GM21786 (cell line): ENCODE data around the gene PRKAG2.
"Not testable (repeated sequence)": the region's sequence is repeated elsewhere in the genome, so short reads cannot be mapped to it uniquely, and the experiment has no call there.

Experiments
- ATAC-seq: cut with Tn5 transposase; IDR thresholded peaks from one replicate; pipeline ENCODE4 v1.9.1; 2021; ENCODE audit not compliant: unreplicated experiment

PRKAG2 gene

DNA sequence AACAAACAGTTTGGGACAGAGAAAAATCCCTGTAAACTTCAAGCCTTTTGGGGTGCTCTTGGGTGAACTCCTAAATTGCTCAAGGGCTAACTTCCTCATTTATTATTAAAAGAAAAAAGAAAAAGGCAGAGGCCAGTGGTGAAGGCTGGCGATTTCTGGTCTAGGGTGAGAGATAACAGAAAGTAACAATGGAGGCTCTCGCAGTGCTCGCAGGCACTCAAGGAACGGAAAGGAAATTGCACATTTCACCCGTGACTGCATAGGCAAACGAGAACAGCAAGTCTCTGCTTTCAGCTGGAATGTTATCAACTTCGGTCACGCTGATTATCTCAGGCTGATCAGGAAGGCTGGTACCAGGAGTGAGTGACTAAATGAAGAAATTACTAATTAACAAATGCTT, 70.7 kb downstream of the PRKAG2 start:
- ATAC-seq, result no peak

DNA sequence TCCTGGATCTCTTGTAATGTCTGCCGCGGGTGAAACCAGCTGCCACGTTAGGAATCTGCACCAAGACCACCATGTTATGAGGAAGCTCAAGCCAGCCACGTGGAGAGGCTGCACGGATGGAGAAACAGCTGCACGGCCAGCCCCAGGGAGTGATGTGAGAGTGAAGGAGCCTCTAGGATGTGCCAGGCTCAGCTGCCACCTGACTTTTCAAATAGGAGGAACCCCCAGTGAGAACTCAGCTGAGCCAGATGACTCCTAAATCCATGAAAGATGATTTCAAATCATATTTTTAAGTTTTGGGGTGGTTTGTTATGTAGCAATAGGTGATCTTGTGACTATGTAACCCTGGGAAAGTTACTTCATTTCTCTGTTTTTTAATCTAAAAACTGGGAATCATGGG, 71.7 kb downstream of the PRKAG2 start:
- no peak for ATAC-seq

DNA sequence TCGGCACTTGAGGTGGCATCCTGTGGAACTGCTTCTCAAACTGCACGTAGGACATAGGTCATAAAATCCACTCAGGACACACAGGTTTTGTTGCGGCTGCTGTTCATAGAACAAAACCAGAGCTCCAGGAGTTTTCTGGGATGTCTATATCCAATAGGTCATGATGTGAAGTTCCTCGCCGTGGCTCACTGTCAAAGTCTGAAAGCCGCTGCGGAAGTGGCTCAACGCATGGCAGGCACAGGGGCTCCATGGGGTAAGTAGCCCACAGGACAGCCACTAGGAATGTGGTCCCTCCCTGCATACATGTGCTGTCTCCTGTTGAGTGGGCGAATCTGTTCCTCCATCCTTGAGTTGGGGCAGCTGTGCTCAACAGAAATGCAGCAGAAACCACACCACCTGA, 72.2 kb downstream of the PRKAG2 start:
- no peak for ATAC-seq

DNA sequence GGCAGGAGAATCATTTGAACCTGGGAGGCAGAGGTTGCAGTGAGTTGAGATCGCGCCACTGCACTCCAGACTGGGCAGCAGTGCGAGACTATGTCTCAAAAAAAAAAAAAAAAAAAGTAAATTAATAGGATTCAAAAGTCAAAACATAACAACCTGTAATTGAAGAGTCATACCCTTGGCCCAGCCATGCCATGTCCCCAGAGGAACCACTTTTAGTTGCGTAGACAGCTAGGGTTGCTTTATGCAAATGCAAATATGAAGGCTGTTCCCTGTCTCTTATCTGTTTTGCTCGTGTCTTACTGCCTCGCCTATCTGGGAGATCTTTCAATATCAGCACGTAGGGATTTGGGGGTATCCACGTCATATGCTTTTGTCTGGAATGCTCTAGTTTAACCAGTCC, 73.1 kb downstream of the PRKAG2 start:
- ATAC-seq, result no peak

DNA sequence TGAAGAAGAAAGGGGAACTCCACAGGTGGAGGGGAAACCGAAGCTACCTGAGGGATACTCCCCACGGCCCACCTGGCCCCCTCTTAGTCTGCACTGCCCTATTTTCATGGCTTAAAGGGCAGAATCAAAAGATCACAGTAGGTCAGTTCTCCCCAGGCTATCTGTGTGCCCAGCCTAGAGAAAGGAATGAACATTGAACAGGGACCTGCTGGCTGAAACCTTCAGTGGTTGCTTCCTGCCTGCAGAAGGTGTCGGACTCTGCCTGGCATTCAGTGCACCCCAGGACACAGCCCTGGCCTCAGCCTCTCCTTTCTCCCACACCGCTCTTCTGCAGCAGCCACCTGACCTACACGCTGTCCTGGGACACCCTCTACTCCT, 74.5 kb downstream of the PRKAG2 start:
- no peak for ATAC-seq

DNA sequence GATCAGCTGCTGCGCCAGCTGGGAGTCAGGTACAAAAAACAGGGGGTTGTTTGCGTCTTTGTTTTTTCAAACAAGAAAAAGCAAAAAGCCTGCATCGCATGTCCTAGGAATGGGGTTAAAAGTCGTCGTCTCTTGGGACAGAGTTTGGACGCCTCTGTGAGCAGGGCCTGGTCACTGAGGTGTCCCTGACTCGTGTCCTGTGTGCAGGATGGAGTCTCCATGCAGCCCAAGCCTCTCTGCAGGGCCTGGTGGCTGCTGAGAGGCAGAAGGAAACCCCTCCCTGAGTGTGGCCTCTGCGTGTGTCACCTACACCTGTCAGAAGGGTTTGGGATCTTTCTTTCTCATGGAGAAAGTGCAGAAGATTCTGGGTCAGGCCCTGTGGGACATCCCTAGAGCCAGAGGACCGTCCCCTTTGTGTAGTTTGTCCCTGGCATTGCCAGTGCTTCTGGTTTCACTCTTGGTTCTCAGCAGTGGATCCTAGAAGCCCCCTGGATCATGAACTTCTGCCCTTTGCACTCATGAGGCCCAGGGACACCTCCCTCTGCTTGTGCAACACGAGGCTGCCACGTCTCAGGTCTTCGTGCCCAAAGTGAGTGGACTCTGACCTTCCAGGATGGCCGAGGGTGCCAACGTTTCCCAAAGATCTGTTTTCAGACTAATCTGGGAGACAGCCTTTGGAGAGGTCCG, 75.0 kb downstream of the PRKAG2 start:
- ATAC-seq, result no peak

DNA sequence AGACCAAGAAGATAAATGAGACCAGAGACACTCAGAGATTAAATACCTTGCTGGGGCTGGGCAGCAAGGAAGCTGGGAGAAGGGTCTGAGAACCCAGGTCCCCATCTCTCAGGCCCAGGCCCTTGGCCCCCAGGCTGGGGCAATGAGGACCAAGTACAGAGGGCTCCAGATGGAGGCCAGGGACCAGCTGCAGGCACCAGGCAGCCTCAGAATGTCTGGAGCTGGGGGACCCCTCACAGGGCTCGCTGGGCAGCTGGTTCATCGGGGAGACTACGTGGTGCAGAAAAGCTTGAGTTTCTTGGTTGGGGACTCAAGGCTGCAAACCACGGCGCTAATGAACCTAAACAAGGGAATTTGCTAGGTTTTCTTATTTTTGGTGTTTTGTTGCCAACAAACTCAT, 75.6 kb downstream of the PRKAG2 start:
- ATAC-seq, result no peak

DNA sequence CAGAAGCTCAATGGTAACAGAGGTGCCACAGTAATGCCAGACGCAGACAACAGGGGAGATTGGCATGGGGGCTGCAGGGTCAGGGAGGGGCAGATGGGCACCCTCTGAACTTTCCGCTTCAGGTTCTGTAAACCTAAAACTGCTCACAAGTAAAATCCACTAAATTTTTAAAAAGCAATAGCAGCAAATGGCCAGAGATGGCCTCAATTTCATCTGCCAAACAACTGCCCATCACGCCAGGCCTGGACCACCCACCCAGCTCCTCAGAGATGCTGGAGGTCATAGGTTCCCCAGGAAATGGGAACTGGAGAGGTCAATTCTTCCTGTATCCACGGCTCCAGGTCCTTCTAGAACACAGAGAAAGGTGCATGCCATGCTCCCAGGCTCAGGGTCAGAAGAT, 76.1 kb downstream of the PRKAG2 start:
- no peak for ATAC-seq

DNA sequence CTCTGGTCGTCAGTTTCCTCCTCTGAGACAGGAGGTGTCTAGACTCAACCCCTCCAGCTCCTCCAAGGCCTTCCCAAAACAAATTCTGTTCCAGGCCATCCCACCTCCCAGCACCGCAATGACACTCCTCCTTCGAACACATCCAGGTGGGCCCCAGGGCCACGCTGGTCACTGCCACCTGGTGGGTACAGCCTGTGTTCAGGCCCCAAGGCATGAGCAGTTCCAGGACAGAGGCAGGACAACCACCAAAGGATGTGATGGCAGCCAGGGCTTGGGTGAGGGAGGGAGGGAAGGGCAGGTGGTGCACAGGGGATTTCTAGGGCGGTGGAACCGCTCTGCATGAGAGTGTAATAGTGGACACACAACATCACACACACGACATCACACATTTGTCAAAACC, 76.5 kb downstream of the PRKAG2 start:
- no peak for ATAC-seq

DNA sequence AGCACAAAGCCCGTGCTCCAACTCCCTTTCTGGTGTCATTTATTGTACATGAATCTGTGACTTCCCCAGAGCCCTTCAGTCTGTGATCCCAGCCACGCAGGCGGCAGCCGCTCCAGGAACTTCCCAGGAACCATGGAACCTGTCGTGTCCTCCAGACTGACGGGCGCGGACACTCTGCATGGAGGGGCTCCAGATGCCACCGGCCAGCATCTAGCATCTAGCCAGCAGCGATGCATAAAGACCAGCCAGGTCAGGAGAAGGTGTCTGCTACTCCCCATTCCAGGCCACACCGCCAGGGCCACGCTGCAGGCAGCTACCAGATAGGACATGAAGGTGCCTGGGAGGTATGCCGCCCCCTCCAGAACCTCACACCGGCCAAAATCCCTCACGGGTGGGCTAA, 77.4 kb downstream of the PRKAG2 start:
- ATAC-seq, result no peak

DNA sequence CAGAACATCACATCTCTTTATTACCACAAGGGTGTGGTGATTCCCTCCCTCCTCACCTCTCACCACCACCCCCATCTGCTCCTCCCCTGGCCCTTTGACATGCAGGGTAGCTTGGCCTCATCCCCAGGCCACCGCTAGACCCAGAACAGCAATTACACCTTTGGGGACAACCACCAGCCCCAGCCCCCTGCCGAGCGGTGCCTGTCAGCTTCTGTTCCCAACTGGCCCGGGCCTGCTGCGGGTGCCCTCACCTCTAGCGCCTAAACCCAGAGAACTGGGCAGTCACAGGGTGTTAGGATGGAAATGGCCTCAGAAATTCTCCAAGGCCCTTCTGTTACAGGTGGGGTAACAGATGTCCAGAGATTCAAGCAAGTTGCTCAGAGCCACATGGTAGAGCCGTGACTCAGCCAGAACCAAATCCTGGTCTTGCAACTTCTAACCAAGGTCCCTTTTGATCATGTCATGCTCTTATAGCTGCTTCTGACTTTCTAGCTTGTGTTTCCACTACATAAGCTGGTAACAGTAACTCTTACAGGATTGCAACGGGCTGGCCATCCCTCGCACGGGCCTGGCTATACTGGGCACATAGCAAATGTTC, 78.0 kb downstream of the PRKAG2 start:
- ATAC-seq, result no peak

DNA sequence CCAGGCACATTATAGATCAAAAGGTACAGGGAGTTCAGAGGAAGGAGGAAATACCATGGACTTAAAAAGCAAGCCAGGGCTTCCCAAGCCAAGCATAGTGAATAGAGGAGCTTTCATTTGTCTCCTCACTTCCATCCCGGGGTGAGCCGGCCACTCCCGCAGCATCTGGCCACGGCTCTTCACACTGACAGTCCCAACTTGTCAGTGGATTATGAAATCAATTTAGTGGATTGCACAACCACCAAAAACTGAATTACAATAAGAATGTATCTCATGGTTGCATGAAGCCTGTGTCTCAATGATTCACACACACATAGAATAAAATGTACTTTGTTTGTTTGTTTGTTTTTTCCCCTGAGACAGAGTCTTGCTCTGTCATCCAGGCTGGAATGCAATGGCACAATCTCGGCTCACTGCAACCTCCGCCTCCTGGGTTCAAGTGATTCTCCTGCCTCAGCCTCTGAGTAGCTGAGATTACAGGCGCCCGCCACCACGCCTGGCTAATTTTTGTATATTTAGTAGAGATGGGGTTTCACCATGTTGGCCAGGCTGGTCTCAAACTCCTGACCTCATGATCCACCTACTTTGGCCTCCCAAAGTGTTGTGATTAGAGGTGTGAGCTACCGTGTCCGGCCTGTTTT, 79.1 kb downstream of the PRKAG2 start:
- not testable (repeated sequence) for ATAC-seq

DNA sequence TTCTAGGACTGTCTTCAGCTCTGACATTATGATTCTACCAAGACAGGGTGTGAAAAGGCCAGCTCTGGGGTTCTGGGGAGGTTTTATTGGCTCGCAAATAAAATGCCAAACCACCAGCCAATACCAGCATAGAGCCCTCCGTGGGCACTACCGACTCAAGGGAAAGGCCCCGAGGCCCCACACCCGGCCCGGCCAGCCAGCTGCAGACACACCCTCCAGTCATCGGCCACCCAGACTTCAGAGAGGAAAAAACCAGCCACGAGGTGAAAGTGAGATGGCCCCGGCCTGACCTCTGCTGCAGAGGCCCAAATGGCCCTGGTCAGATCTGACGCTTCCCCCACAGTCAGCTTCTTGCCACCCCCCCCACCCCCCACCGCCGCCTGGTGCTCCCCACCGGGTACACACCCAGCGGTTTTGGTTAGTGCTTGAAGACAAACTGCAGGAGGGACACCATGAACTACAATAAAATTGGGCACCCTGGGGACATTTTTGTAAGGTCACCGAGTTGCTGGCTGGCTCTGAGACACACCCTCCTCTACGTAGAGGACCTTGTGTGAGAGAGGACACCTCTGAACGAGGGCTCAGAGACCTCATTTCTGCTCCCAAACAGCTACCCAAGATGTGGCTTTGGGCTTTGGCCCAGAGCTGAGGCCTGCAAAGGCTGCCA, 79.9 kb downstream of the PRKAG2 start:
- no peak for ATAC-seq

DNA sequence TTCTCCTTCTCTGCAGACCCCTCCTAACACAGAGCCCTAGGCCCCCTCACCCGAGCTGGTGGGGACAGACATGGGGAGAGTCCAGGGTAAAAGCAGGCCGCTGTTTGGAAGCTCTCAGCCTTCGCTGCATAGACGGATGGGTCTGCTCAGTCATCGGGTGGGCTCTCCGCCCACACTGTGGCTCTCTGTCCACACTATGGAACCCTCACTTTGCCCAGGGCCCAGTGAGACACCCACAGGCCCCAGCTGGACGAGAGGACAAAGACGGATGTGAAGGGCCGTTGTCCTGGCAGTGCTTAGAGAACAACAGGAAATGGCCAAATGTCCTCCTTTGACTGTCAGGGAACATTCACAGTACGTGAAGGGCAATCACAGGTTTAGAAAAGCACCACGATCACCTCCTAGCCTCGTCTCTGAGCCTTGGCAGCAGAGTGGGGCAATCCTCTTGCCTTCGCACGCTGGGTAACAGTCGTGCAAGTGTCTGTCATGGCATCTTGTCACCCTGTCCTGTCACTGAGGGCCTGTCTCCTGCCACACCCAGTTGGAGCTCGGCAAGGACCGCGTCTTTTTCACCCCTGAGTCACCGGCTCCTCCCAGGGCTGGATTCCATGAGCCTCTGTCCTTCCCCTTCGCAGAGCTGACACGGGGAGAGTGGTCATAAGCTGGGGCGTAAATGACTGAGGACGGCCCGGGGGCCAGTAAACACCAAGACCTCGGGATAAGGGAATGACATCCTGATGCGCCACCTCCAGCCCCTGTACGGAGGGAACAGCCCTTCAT, 80.6 kb downstream of the PRKAG2 start:
- no peak for ATAC-seq

DNA sequence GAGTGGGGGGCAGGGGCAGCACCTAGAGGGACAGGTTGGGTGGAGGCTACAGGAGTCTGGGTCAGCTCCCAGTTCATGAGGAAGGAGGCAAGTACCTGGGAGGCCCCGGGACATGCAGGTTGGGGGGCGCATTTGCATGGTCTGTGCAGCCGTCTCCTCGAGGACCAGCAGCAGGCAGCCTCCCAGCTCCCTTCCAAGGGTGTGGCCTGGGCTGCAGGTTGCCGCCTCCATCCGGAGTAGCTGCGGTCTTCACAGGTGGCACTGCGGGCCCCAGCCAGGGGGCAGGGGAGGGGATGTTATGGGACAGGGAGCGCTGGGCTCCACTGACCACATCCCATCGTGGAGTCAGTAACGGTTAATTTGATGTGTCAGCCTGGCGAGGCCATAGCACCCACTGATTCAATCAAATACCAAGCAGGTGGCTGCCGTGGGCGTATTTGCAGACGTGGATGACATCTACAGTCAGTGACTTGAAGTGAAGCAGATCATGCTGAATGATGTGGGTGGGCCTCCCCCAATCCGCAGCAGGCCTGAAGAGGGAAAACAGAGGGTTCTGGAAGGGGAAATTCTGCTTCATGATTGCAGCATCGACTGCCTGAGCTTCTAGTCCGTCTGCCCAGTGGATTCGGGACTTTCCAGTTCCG, 81.6 kb downstream of the PRKAG2 start:
- ATAC-seq, result peak; percentile 54

DNA sequence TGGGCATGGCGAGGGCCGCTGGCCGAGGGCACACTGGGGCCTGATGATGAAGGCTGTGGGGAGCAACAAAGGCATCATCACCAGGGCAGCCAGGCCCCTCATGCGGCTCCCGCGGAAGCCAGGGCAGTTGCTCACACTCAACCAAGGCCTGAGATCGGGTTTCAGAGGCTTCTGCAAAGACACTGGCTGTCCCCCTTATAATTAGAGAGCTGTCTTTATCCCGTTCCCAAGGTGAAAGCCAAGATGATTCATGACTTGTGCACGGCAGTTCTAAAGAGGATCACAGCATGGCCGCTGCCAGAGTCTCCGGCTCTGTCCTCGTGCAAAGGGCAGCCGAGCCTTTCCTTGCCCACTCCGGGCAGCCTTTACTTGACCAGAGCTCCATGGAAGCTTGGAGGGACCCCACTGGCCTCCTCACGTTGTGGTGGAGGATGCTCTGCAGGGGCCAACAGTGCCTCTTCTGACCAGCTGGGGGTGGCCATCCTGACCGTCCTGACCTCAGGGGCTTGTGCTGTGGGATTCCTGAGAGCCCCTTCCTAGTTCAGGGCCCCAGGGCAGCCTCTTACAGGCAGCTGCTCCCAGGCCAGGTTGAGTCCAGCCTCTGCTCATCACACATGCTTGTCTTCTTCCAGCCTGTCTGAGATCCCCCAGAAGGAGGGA, 82.3 kb downstream of the PRKAG2 start:
- ATAC-seq, result no peak

DNA sequence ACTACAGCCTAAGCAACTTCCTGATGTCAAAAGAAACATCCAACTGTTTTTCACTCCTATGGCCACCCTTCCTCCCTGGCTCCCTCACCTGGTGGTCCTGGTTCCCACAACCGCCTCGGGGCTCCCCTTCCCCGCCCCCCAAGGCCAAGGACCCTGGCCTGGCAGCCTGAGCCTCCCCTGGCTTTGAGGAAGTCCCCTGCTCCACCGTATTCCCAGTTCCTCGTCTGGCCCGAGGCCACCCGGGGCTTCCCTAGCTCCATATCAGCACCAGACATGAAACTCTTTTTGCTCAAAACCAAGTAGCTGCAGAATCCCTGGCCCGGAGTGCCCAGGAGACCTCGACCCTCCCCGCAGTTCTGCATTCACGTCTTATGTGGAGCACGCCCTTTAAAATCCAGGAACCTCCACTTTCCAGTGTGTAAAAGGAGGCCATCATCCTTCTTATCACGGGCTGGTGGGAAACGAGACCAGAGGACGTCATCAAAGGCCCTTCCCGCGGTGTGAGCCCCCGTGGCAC, 82.9 kb downstream of the PRKAG2 start:
- ATAC-seq, result no peak

DNA sequence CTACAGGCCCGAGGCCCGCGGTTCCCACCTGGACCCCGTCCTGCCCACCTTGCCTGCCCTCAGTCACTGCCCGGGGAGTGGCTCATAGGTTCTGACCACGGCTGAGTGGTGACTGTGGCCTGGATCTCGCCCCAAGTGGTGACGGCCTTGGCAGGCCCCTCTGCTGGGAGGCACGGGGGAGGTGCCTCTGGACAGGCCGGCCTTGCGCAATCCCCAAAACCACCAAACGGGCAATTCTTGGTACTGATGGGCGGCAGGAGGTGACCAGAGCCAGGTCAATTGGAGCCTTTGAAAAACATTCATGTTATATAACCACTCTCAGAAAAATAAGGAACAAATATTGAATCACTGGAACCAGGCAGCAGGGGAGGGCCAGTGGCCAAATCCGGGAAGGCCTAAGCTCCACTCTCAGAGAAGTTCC, 83.4 kb downstream of the PRKAG2 start:
- no peak for ATAC-seq

DNA sequence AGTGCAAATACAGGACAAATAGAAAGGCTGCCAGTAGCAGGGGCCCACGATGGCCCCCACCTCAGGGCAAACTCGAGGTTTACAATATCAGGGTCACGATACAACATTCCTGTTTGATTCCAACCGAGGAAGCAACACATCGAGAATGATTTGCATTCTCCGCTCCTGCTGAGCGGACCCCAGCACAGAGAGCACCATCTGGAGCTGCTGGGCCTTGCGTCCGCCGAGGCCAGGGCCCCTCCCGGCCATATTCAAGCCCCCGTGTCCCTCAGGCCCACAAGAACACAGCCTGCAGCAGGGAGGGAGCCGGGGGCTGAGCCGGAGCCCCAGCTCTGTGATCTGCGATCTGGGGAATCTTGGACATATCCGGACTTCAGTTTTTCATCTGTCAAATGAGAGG, 84.3 kb downstream of the PRKAG2 start:
- ATAC-seq, result no peak

DNA sequence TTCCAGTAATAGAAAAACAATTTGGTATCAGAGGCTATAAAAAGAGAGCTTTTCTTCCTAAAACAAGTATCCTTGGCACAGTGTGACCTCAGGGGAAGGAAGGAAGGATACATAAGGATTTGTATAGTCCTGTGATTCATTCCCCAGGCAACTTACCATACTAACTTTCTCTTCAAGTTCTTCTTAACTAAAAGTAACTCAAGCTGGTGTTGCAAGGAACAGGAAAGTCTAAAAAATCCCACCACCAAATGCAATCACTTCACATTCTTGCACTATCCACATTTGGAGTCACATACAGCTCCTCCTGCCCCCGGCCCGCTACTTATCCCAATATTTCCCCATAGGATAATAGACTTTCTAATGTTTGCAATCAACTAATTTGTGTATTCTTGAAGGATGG, 84.8 kb downstream of the PRKAG2 start:
- ATAC-seq, result no peak
